K562 (cell line): Measurements from ENCODE around the gene ZRANB3. TPM values are rescaled to one million over a fixed set of nuclear protein-coding genes. Genes with fewer than 3 reads are reported as not detected.

Experiments
- ATAC-seq: fragments of 200-7000 bp; cut with Tn5 transposase; 3 replicates; pipeline ENCODE4 v1.9.1; 2020; ENCODE audit warnings: moderate library complexity
- BruUV-seq: library from RNA; stranded (reverse); fragments of 400-500 nt; replicated peaks from 2 replicates; lab custom pipeline; 2021; lab: Mats Ljungman, UMichigan
- CTCF ChIA-PET: fragments of 300-600 bp; formaldehyde crosslinking; extraction: SDS; loops from one replicate; lab custom pipeline; 2021; ENCODE audit warnings: low intra/inter-chr PET ratio; lab: Yijun Ruan, JAX
- POLR2A ChIA-PET: fragments of 300-600, 350-650 bp; sonication (Branson Sonifier 250); formaldehyde crosslinking; extraction: SDS; loops from one replicate; lab custom pipeline; 2021; ENCODE audit warnings: antibody characterized with exemption, inconsistent platforms; lab: Yijun Ruan, JAX
- DNase-seq, 4 experiments: peaks; one replicate each; pipeline versions ENCODE4 v3.0.0 to v3.0.0-alpha.2; 2011 to 2018; ENCODE audit warnings: low spot score in 3 of 4, mixed read lengths in 3 of 4; ENCODE audit errors: extremely low read depth in 1 of 4
- FAIRE-seq: peaks from 2 replicates; lab custom pipeline; 2011; peaks lifted over from hg19 to GRCh38; lab: Jason Lieb, UNC
- H2AFZ ChIP-seq: 2 replicates; pipeline ENCODE4 v1.6.0; 2011; ENCODE audit warnings: low read depth, low read length, control low read depth, inconsistent platforms
- H3K27ac ChIP-seq: fragments of 200-600 bp; 3 replicates; pipeline ENCODE4 v1.8.0; 2011; ENCODE audit warnings: low read depth, mild to moderate bottlenecking, control low read depth, inconsistent platforms, low read length, moderate library complexity, mixed read lengths; ENCODE audit errors: extremely low read depth
- H3K27me3 ChIP-seq, 2 experiments: fragments of 300-600 bp in 1 of 2; 2 replicates in 1 of 2; 3 replicates in 1 of 2; pipeline versions ENCODE4 v1.6.0 to v1.8.0; 2011; ENCODE audit warnings: inconsistent platforms in 2 of 2, low read length in 2 of 2, mild to moderate bottlenecking in 1 of 2, mixed read lengths in 1 of 2, moderate library complexity in 1 of 2; ENCODE audit not compliant: control insufficient read depth in 2 of 2, insufficient read depth in 2 of 2
- H3K36me3 ChIP-seq: fragments of 300-600 bp; 3 replicates; pipeline ENCODE4 v1.8.0; 2011; ENCODE audit warnings: mild to moderate bottlenecking, low read length, inconsistent platforms; ENCODE audit not compliant: control insufficient read depth, insufficient read depth
- H3K4me1 ChIP-seq, 2 experiments: fragments of 200-600 bp in 1 of 2; replicated peaks in 1 of 2; 2 replicates in 1 of 2; 3 replicates in 1 of 2; pipeline versions ENCODE4 v1.5.1 to v1.8.0; 2011; ENCODE audit warnings: inconsistent platforms in 2 of 2, low read length in 2 of 2, mild to moderate bottlenecking in 1 of 2, mixed read lengths in 1 of 2, moderate library complexity in 1 of 2; ENCODE audit not compliant: control insufficient read depth in 2 of 2, insufficient read depth in 2 of 2
- H3K4me2 ChIP-seq: 2 replicates; pipeline ENCODE4 v1.6.1; 2011; ENCODE audit warnings: low read length, control low read depth, inconsistent platforms, mixed read lengths; ENCODE audit not compliant: insufficient read depth
- H3K4me3 ChIP-seq: fragments of 200-600 bp; sonication (generic), shearing (Covaris generic); 2 replicates; pipeline ENCODE4 v1.5.1; 2016; ENCODE audit warnings: control low read depth, inconsistent platforms
- H3K79me2 ChIP-seq: fragments of 200-600 bp; 3 replicates; pipeline ENCODE4 v1.8.0; 2011; ENCODE audit warnings: low read length, inconsistent platforms; ENCODE audit not compliant: control insufficient read depth, insufficient read depth
- H3K9ac ChIP-seq, 2 experiments: 2 replicates each; pipeline versions ENCODE4 v1.6.0 to v1.6.1; 2011; ENCODE audit warnings: low read depth in 2 of 2, low read length in 2 of 2, control low read depth in 1 of 2, inconsistent platforms in 1 of 2, mild to moderate bottlenecking in 1 of 2, mixed read lengths in 1 of 2; ENCODE audit not compliant: insufficient read depth in 1 of 2
- H3K9me1 ChIP-seq: one replicate; pipeline ENCODE4 v1.6.0; 2011; ENCODE audit warnings: inconsistent platforms, mild to moderate bottlenecking, low read length, moderate library complexity; ENCODE audit not compliant: control insufficient read depth, insufficient read depth
- H3K9me3 ChIP-seq: replicated peaks from 2 replicates; pipeline ENCODE4 v1.5.1; 2011; ENCODE audit warnings: low read depth, low read length, inconsistent platforms; ENCODE audit not compliant: control insufficient read depth, insufficient read depth
- H4K20me1 ChIP-seq: replicated peaks from 2 replicates; pipeline ENCODE4 v1.6.1; 2011; ENCODE audit warnings: low read length, inconsistent platforms, mixed read lengths; ENCODE audit not compliant: control insufficient read depth, insufficient read depth
- CEBPG ChIP-seq, 3 experiments: fragments of 200-800 bp in 1 of 3; sonication (Bioruptor generic) in 1 of 3; sonication (generic) in 1 of 3; formaldehyde crosslinking in 1 of 3; IDR thresholded peaks in 2 of 3; conservative IDR thresholded peaks in 1 of 3; 2 replicates each; pipeline versions ENCODE4 v1.6.1 to v1.8.0; 2016 to 2022; ENCODE audit warnings: missing compliant biosample characterization in 2 of 3, missing genetic modification characterization in 2 of 3, mild to moderate bottlenecking in 1 of 3, missing genetic modification reagents in 1 of 3
- FOSL1 ChIP-seq: fragments of 200-800 bp; sonication (Bioruptor generic); conservative IDR thresholded peaks from 2 replicates; pipeline ENCODE4 v1.6.1; 2016; ENCODE audit warnings: missing genetic modification characterization, missing compliant biosample characterization
- JUND ChIP-seq, 2 experiments: IDR thresholded peaks; 2 replicates in 1 of 2; 3 replicates in 1 of 2; pipeline ENCODE4 v1.6.1; 2011; ENCODE audit warnings: borderline replicate concordance in 2 of 2, low read depth in 2 of 2, low read length in 2 of 2, improper control_type of control experiment in 1 of 2, missing biosample characterization in 1 of 2, missing genetic modification characterization in 1 of 2, missing genetic modification reagents in 1 of 2
- LCOR ChIP-seq: sonication (generic); formaldehyde crosslinking; IDR thresholded peaks from 2 replicates; pipeline ENCODE4 v1.8.0; 2022; ENCODE audit warnings: mild to moderate bottlenecking, missing genetic modification reagents
- POLR2B ChIP-seq: fragments of 450-650 bp; IDR thresholded peaks from 2 replicates; pipeline ENCODE4 v1.6.1; 2018; ENCODE audit warnings: low read depth; ENCODE audit not compliant: partially characterized antibody
- RBM15 ChIP-seq: fragments of 200-400 bp; formaldehyde crosslinking; IDR thresholded peaks from 2 replicates; pipeline ENCODE4 v1.6.1; 2018; ENCODE audit warnings: mild to moderate bottlenecking, low read length, moderate library complexity; ENCODE audit not compliant: insufficient read depth
- RUNX1 ChIP-seq: sonication (generic); IDR thresholded peaks from 2 replicates; pipeline ENCODE4 v1.6.1; 2016; ENCODE audit warnings: antibody characterized with exemption, low read depth
- SOX6 ChIP-seq: fragments of 450-650 bp; IDR thresholded peaks from 2 replicates; pipeline ENCODE4 v1.6.1; 2014; ENCODE audit warnings: mild to moderate bottlenecking
- ZEB2 ChIP-seq: fragments of 450-650 bp; IDR thresholded peaks from 2 replicates; pipeline ENCODE4 v1.6.1; 2016
- WGBS: fragments of 100-300 bp; shearing (Covaris generic); methylation state at CpG from one replicate; pipeline ENCODE4 v1.1.6; 2016; ENCODE audit warnings: low coverage, mixed read lengths; ENCODE audit not compliant: insufficient coverage; ENCODE audit errors: missing lambda C conversion rate; 5-methylcytosine and 5-hydroxymethylcytosine counted together
- in situ Hi-C: fragments of 300-500 bp; cut with MboI; formaldehyde crosslinking; loops from 4 replicates; pipeline ENCODE4 v1.15.0; 2018; ENCODE audit warnings: inconsistent platforms, mixed read lengths
- intact Hi-C: fragments of 100-400 bp; cut with micrococcal nuclease; formaldehyde crosslinking; loops from 2 replicates; pipeline ENCODE4 v1.14.2; 2022
- polyA plus RNA-seq, 8 experiments: library from polyadenylated mRNA; depleted of rRNA in 4 of 8; stranded (reverse) in 5 of 8; unstranded in 3 of 8; fragments of >200 nt; fragmentation: Nextera tagmentation in 2 of 8; fragmentation: Illumina TruSeq in 1 of 8; extraction: Ambion mirVana in 2 of 8; extraction: Trizol in 1 of 8; gene quantifications; 2 replicates each; pipeline versions ENCODE4 v1.2.1 to v1.2.3, GENCODE V29; 2011 to 2014; ENCODE audit warnings: inconsistent platforms in 1 of 8, missing spikeins in 1 of 8
- total RNA-seq, 7 experiments: library from RNA; depleted of rRNA in 6 of 7; stranded (reverse); fragments of >200 nt in 6 of 7; fragmentation: Illumina TruSeq in 2 of 7; extraction: Trizol in 2 of 7; gene quantifications; 2 replicates each; pipeline versions ENCODE4 v1.2.1 to v1.2.3, GENCODE V29; 2011 to 2021; ENCODE audit warnings: low replicate concordance in 1 of 7
- TF ChIP-seq, protein P1 (sequence below), 2 experiments: fragments of 450-650 bp in 1 of 2; sonication (generic) in 1 of 2; formaldehyde crosslinking in 1 of 2; IDR thresholded peaks in 1 of 2; conservative IDR thresholded peaks in 1 of 2; 2 replicates each; pipeline versions ENCODE4 v1.6.1 to v1.8.1; 2016 to 2023; ENCODE audit warnings: mild to moderate bottlenecking in 2 of 2, moderate library complexity in 2 of 2, inconsistent platforms in 1 of 2, missing genetic modification reagents in 1 of 2
- TF ChIP-seq, protein P2 (sequence below): conservative IDR thresholded peaks from 2 replicates; pipeline ENCODE4 v1.6.1; 2011; ENCODE audit warnings: low read depth, mild to moderate bottlenecking, low read length; ENCODE audit not compliant: control insufficient read depth

ZRANB3 gene
- total and polyA plus RNA-seq, 9 of the 15 experiments (the other 6 are each of a cell fraction or from before 2014, with no cell fraction given) = 8.6 to 21.3 (median 14.7) TPM

DNA sequence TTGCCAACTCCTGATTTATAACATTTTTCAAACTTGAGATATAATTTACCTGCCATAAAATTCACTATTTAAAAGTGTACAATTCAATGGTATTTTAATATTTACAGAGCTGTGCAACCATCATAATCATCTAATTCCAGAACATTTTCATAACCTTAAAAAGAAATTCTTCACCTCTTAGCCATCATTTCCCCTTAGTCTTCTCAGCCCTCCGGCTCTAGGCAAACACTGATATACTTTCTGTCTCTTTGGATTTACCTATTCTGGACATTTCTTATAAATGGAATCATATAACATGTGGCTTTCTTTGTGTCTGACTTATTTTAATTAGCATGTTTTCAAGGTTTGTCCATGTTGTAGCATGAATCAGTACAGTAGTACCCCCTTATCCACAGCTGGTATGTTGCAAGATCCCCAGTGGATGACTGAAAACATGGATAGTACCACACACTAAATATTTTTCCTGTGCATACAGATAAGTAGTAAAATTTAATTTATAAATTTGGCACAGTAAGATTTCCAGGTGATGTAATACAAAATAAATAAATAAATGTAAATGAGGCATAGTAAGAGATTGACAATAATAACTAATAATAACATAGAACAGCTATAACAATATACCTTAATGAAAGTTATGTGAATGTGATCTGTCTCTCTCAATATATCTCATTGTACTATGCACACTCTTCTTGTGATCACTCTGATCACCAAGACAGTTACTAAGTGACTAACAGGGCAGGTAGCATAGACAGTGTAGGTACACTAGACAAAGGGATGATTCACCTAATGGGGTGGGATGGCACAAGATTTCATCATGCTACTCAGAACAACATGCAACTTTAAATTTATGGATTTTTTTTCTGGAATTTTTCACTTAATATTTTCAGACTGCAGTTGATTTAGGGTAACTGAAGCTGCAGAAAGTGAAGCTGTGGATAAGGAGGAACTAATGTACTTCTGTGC lies 405.8 kb downstream of the ZRANB3 start:
- no peak overlapping the region for H2AFZ ChIP-seq
- no TSS peak for BruUV-seq
- no peak overlapping the region for H3K9ac ChIP-seq
- ATAC-seq (peak; percentile 51; the same call in 2 of the 3 replicates), FAIRE-seq (no peak), DNase-seq (no peak)
- POLR2A ChIA-PET = no interaction called here
- H3K9me3 ChIP-seq = no peaks in the 10 kb centered on the region
- CTCF ChIA-PET = no interaction called here
- H3K36me3 ChIP-seq = peaks cover 57% of the 10 kb centered on the region
- intact Hi-C loops = no loop called here
- H3K4me3 ChIP-seq = no peak overlapping the region
- no peaks in the 10 kb centered on the region for H3K27me3 ChIP-seq
- no peaks in the 10 kb centered on the region for H3K9me1 ChIP-seq
- no peaks in the 10 kb centered on the region for H4K20me1 ChIP-seq
- WGBS = 85% methylated on average over 1 of the region's 1 CpG
- H3K4me1 ChIP-seq = no peaks in the 10 kb centered on the region
- no peak overlapping the region for H3K27ac ChIP-seq
- no peak overlapping the region for H3K4me2 ChIP-seq
- H3K79me2 ChIP-seq = no peaks in the 10 kb centered on the region
- in situ Hi-C loops = no loop called here
- TF ChIP-seq SOX6 (peak; percentile 58; the same call in 1 of the 2 replicates), RBM15 (no peak), RUNX1 (no peak), JUND (IDR thresholded peaks at IDR 0.05; ENCODE audit: borderline replicate concordance, low read depth, low read length) (peak; percentile 21; the same call in 1 of the 2 replicates), JUND (tag; IDR thresholded peaks at IDR 0.05; ENCODE audit: borderline replicate concordance, low read depth, low read length) (no peak), FOSL1 (0 out of 2 replicates have a peak, but pooled peaks have one; percentile 39), ZEB2 (peak; percentile 73), LCOR (no peak), CEBPG (CRISPR knock-in tag; IDR thresholded peaks at IDR 0.05) (no peak), CEBPG (tag; conservative IDR thresholded peaks at IDR 0.05 in 1 of 2, IDR thresholded peaks at IDR 0.05 in 1 of 2) (peak in 1 of 2 experiments; percentile 91; a peak in 2 of 4 replicates), POLR2B (no peak)
- TF ChIP-seq, protein P1, sequence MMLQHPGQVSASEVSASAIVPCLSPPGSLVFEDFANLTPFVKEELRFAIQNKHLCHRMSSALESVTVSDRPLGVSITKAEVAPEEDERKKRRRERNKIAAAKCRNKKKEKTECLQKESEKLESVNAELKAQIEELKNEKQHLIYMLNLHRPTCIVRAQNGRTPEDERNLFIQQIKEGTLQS (IDR thresholded peaks at IDR 0.05) = peak; percentile 68
- TF ChIP-seq, protein P1 (CRISPR knock-in tag; conservative IDR thresholded peaks at IDR 0.05) = no peak
- TF ChIP-seq, protein P2, sequence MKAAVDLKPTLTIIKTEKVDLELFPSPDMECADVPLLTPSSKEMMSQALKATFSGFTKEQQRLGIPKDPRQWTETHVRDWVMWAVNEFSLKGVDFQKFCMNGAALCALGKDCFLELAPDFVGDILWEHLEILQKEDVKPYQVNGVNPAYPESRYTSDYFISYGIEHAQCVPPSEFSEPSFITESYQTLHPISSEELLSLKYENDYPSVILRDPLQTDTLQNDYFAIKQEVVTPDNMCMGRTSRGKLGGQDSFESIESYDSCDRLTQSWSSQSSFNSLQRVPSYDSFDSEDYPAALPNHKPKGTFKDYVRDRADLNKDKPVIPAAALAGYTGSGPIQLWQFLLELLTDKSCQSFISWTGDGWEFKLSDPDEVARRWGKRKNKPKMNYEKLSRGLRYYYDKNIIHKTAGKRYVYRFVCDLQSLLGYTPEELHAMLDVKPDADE = no peak
